ENCODE measurements around the gene CHCHD2. TPM values are rescaled to one million over a fixed set of nuclear protein-coding genes. Genes with fewer than 3 reads are reported as not detected.
A peak's percentile ranks its signal among the peaks of the same experiment; 100 is the strongest.
"Not testable (repeated sequence)": the region's sequence is repeated elsewhere in the genome, so short reads cannot be mapped to it uniquely, and the experiment has no call there.

The CHCHD2 gene
- total and polyA plus RNA-seq, 2 donors: 156 to 495 TPM

- H3K36me3 ChIP-seq (ENCODE audit: insufficient read depth); H3K4me3 ChIP-seq (ENCODE audit: low read depth, low read length); H3K27ac ChIP-seq (ENCODE audit: low read depth); H3K4me1 ChIP-seq (ENCODE audit: insufficient read depth); DNase-seq (ENCODE audit: extremely low spot score): not testable (repeated sequence)
- 90% methylated on average over 8 of the region's 8 CpGs for WGBS
Observed at GRCh38 chr7:56098187-56099008, 7.9 kb downstream of the CHCHD2 start.

- no peaks in the 10 kb centered on the region for H3K4me1 ChIP-seq (ENCODE audit: insufficient read depth)
Observed at GRCh38 chr7:56097700-56098099, 8.6 kb downstream of the CHCHD2 start.

GRCh38 chr7:56092789-56093531 is 13.3 kb downstream of the CHCHD2 start, which contains the start of gene PHKG1:
TSS of gene PHKG1 (minus strand) at chr7:56092952. CDS start at chr7:56088941, 4,011 bp downstream.
- H3K27ac ChIP-seq (ENCODE audit: low read depth): no peak within 1 kb of the TSS
- no peaks in the 10 kb centered on the region for H3K36me3 ChIP-seq (ENCODE audit: insufficient read depth)
- H3K4me1 ChIP-seq (ENCODE audit: insufficient read depth): no peaks in the 10 kb centered on the region
- WGBS: 31% methylated on average over 19 of the region's 19 CpGs
- DNase-seq (ENCODE audit: extremely low spot score): no peak
- H3K4me3 ChIP-seq (ENCODE audit: low read depth, low read length): no peak within 1 kb of the TSS

More at GRCh38 chr7:56097700-56098099, 8.6 kb downstream of the CHCHD2 start:
- H3K36me3 ChIP-seq (ENCODE audit: insufficient read depth): no peaks in the 10 kb centered on the region
- no peak for DNase-seq (ENCODE audit: extremely low spot score)
- no peak overlapping the region for H3K27ac ChIP-seq (ENCODE audit: low read depth)
- 35% methylated on average over 5 of the region's 5 CpGs for WGBS
- no peak overlapping the region for H3K4me3 ChIP-seq (ENCODE audit: low read depth, low read length)

- not testable (repeated sequence) for H3K4me1 ChIP-seq (ENCODE audit: insufficient read depth); H3K4me3 ChIP-seq (ENCODE audit: low read depth, low read length); H3K36me3 ChIP-seq (ENCODE audit: insufficient read depth); H3K27ac ChIP-seq (ENCODE audit: low read depth); DNase-seq (ENCODE audit: extremely low spot score)
- WGBS: 35% methylated on average over 6 of the region's 6 CpGs
Observed at GRCh38 chr7:56092388-56092787, 13.9 kb downstream of the CHCHD2 start.

- WGBS: 61% methylated on average over 3 of the region's 3 CpGs
- DNase-seq (ENCODE audit: extremely low spot score): no peak
- H3K4me3 ChIP-seq (ENCODE audit: low read depth, low read length): no peak overlapping the region
Observed at GRCh38 chr7:56091591-56091990, 14.7 kb downstream of the CHCHD2 start.

GRCh38 chr7:56087445-56087844 is 18.8 kb downstream of the CHCHD2 start:
- no peaks in the 10 kb centered on the region for H3K4me1 ChIP-seq (ENCODE audit: insufficient read depth)
- no peak overlapping the region for H3K4me3 ChIP-seq (ENCODE audit: low read depth, low read length)
- WGBS: 93% methylated on average over 16 of the region's 16 CpGs
- H3K27ac ChIP-seq (ENCODE audit: low read depth): no peak overlapping the region
- DNase-seq (ENCODE audit: extremely low spot score): no peak
- peaks cover 2% of the 10 kb centered on the region for H3K36me3 ChIP-seq (ENCODE audit: insufficient read depth)

More at GRCh38 chr7:56091591-56091990, 14.7 kb downstream of the CHCHD2 start:
- Histone ChIP-seq H3K4me1 (ENCODE audit: insufficient read depth) (no peaks in the 10 kb centered on the region), H3K27ac (ENCODE audit: low read depth) (no peak overlapping the region), H3K36me3 (ENCODE audit: insufficient read depth) (peaks cover 2% of the 10 kb centered on the region)

- WGBS: 94% methylated on average over 7 of the region's 7 CpGs
- Histone ChIP-seq H3K27ac (ENCODE audit: low read depth) (no peak overlapping the region), H3K36me3 (ENCODE audit: insufficient read depth) (peaks cover 2% of the 10 kb centered on the region), H3K4me1 (ENCODE audit: insufficient read depth) (no peaks in the 10 kb centered on the region), H3K4me3 (ENCODE audit: low read depth, low read length) (no peak overlapping the region)
- DNase-seq (ENCODE audit: extremely low spot score): no peak
Observed at GRCh38 chr7:56086761-56087160, 19.5 kb downstream of the CHCHD2 start.

- 54% methylated on average over 13 of the region's 13 CpGs for WGBS
- H3K27ac ChIP-seq (ENCODE audit: low read depth): no peak overlapping the region
- no peak overlapping the region for H3K4me3 ChIP-seq (ENCODE audit: low read depth, low read length)
- no peaks in the 10 kb centered on the region for H3K4me1 ChIP-seq (ENCODE audit: insufficient read depth)
- peaks cover 2% of the 10 kb centered on the region for H3K36me3 ChIP-seq (ENCODE audit: insufficient read depth)
- DNase-seq (ENCODE audit: extremely low spot score): no peak
Observed at GRCh38 chr7:56083150-56083785, 23.0 kb downstream of the CHCHD2 start.

- Histone ChIP-seq H3K4me3 (ENCODE audit: low read depth, low read length) (no peak overlapping the region), H3K27ac (ENCODE audit: low read depth) (no peak overlapping the region), H3K36me3 (ENCODE audit: insufficient read depth) (no peaks in the 10 kb centered on the region), H3K4me1 (ENCODE audit: insufficient read depth) (no peaks in the 10 kb centered on the region)
- 95% methylated on average over 29 of the region's 29 CpGs for WGBS
- DNase-seq (ENCODE audit: extremely low spot score): no peak
Observed at GRCh38 chr7:56081626-56082340, 24.5 kb downstream of the CHCHD2 start.

GRCh38 chr7:56080726-56081435 is 25.4 kb downstream of the CHCHD2 start:
- WGBS: 96% methylated on average over 28 of the region's 28 CpGs
- DNase-seq (ENCODE audit: extremely low spot score); H3K4me1 ChIP-seq (ENCODE audit: insufficient read depth); H3K27ac ChIP-seq (ENCODE audit: low read depth); H3K36me3 ChIP-seq (ENCODE audit: insufficient read depth); H3K4me3 ChIP-seq (ENCODE audit: low read depth, low read length): not testable (repeated sequence)

- H3K4me1 ChIP-seq (ENCODE audit: insufficient read depth): no peaks in the 10 kb centered on the region
- peak overlapping the region; percentile 33 for H3K27ac ChIP-seq (ENCODE audit: low read depth)
- H3K4me3 ChIP-seq (ENCODE audit: low read depth, low read length): no peak overlapping the region
- WGBS: 29% methylated on average over 12 of the region's 12 CpGs
- no peaks in the 10 kb centered on the region for H3K36me3 ChIP-seq (ENCODE audit: insufficient read depth)
- no peak for DNase-seq (ENCODE audit: extremely low spot score)
Observed at GRCh38 chr7:56079450-56080185, 26.7 kb downstream of the CHCHD2 start.

- Histone ChIP-seq H3K27ac (ENCODE audit: low read depth) (no peak overlapping the region), H3K36me3 (ENCODE audit: insufficient read depth) (no peaks in the 10 kb centered on the region), H3K4me1 (ENCODE audit: insufficient read depth) (no peaks in the 10 kb centered on the region), H3K4me3 (ENCODE audit: low read depth, low read length) (no peak overlapping the region)
- no peak for DNase-seq (ENCODE audit: extremely low spot score)
- 94% methylated on average over 16 of the region's 16 CpGs for WGBS
Observed at GRCh38 chr7:56078196-56078595, 28.1 kb downstream of the CHCHD2 start.

Measured in urinary bladder (tissue), 4 donors.